Natural killer cell (primary cell): ENCODE results near the gene BNC1. TPM values are rescaled to one million over a fixed set of nuclear protein-coding genes. Genes with fewer than 3 reads are reported as not detected.

Experiments
- ATAC-seq, 3 donors: fragments of 150-1000 bp in 2 of 3; fragments of 200-7000 bp in 1 of 3; cut with Tn5 transposase; 1 replicate in 1 of 3; 2 replicates in 2 of 3; pipeline ENCODE4 v1.10.0; 2021; ENCODE audit warnings: mild to moderate bottlenecking in 2 of 3, moderate library complexity in 2 of 3
- DNase-seq, 2 donors: peaks; one replicate each; pipeline versions ENCODE4 v3.0.0 to v3.0.0-alpha.2; 2013 to 2021; ENCODE audit warnings: mixed read lengths in 1 of 2
- H3K27ac ChIP-seq: one replicate; pipeline ENCODE4 v1.5.1; 2013; ENCODE audit warnings: mild to moderate bottlenecking, low read length
- H3K27me3 ChIP-seq: one replicate; pipeline ENCODE4 v1.6.1; 2013; ENCODE audit warnings: low read length; ENCODE audit not compliant: control insufficient read depth, insufficient read depth
- H3K36me3 ChIP-seq: one replicate; pipeline ENCODE4 v1.6.1; 2013; ENCODE audit warnings: low read length; ENCODE audit not compliant: control insufficient read depth, insufficient read depth
- H3K4me1 ChIP-seq: one replicate; pipeline ENCODE4 v1.6.1; 2013; ENCODE audit warnings: low read length; ENCODE audit not compliant: control insufficient read depth, insufficient read depth
- H3K4me3 ChIP-seq: one replicate; pipeline ENCODE4 v1.5.1; 2013; ENCODE audit warnings: low read length
- H3K9me3 ChIP-seq: one replicate; pipeline ENCODE4 v1.6.1; 2013; ENCODE audit warnings: low read length; ENCODE audit not compliant: control insufficient read depth, insufficient read depth
- H3K27ac Mint-ChIP-seq, 2 donors: one replicate each; pipeline ENCODE4 v1.8.0; 2022; ENCODE audit warnings: mild to moderate bottlenecking in 2 of 2, mixed read lengths in 2 of 2, moderate library complexity in 1 of 2
- H3K27me3 Mint-ChIP-seq, 2 donors: one replicate each; pipeline ENCODE4 v1.8.0; 2022; ENCODE audit warnings: low read depth in 2 of 2, mixed read lengths in 2 of 2
- H3K36me3 Mint-ChIP-seq: one replicate; pipeline ENCODE4 v1.8.0; 2022; ENCODE audit warnings: mixed read lengths
- H3K4me1 Mint-ChIP-seq, 2 donors: one replicate each; pipeline ENCODE4 v1.8.0; 2022; ENCODE audit warnings: mixed read lengths in 2 of 2
- H3K4me3 Mint-ChIP-seq: one replicate; pipeline ENCODE4 v1.8.0; 2022; ENCODE audit warnings: mild to moderate bottlenecking, moderate library complexity, mixed read lengths
- H3K9me3 Mint-ChIP-seq, 2 donors: one replicate each; pipeline ENCODE4 v1.8.0; 2022; ENCODE audit warnings: mixed read lengths in 2 of 2
- WGBS: methylation state at CpG from one replicate; pipeline ENCODE4 v1.1.7; 2013; ENCODE audit warnings: missing lambda C conversion rate; ENCODE audit not compliant: insufficient coverage; 5-methylcytosine and 5-hydroxymethylcytosine counted together
- intact Hi-C: fragments of 100-400 bp; cut with micrococcal nuclease; formaldehyde crosslinking; loops from one replicate; pipeline ENCODE4 v1.14.2; 2022
- total RNA-seq, 4 donors: library from RNA; stranded (reverse); fragments of 120-200 nt in 1 of 4; gene quantifications; one replicate each; pipeline versions ENCODE4 v1.2.3 to v1.2.4, GENCODE V29; 2013 to 2022
- TF ChIP-seq, protein P1 (sequence below): fragments of 200-600 bp; IDR thresholded peaks from one replicate; pipeline ENCODE4 v1.8.0; 2022; ENCODE audit warnings: antibody characterized with exemption

Gene BNC1
- total RNA-seq, 3 donors from 2014 or later (not counting 1 experiment from before 2014, with no cell fraction given) = not detected

DNA sequence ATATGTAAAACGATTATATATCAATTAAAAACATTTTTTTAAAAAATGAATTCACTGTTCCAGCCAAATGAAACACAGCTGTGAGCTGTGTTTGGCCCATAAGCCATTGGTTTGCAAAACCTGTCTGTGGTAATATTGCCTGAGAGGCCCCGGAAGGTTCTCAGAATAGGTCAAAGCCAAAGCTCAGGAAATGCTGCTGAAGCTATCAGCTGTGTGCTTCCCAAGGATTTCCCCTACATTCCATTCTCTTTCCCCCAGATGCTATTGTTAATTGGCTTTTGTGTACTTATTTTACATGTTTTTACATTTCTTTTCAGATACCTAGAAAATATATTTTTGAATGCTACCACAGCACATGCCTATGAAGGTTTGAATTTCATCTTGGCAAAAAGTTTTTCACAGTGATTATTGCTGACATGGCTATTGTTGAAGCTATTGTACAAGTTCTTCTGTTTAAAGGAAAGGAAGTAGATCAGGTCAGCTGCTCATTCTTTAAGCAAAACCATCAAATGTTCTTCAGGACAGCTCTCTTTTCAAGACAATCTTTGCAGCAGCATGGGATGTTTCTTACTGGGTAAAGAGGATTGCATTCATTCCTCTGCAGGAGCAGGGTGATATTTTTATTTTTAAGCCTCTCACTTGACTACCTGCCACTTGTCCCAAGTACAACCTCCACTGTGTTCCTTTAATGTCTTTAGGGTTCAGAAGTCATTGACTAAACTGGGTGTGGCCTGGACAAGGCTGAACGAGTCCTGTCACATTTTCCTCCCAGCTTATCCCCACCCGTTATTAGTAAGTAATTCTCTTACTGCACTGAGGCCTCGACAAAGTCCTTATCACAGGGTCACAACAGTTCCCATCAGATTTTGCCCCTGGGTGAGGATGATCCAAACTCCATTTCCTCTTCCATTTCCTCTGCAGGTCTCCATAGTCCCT, 26.3 kb upstream of the BNC1 start:
- ATAC-seq (no peak), DNase-seq (no peak)
- H3K27me3 Mint-ChIP-seq = peaks cover 4 to 19% of the 10 kb centered on the region in 2 donors
- TF ChIP-seq, protein P1, sequence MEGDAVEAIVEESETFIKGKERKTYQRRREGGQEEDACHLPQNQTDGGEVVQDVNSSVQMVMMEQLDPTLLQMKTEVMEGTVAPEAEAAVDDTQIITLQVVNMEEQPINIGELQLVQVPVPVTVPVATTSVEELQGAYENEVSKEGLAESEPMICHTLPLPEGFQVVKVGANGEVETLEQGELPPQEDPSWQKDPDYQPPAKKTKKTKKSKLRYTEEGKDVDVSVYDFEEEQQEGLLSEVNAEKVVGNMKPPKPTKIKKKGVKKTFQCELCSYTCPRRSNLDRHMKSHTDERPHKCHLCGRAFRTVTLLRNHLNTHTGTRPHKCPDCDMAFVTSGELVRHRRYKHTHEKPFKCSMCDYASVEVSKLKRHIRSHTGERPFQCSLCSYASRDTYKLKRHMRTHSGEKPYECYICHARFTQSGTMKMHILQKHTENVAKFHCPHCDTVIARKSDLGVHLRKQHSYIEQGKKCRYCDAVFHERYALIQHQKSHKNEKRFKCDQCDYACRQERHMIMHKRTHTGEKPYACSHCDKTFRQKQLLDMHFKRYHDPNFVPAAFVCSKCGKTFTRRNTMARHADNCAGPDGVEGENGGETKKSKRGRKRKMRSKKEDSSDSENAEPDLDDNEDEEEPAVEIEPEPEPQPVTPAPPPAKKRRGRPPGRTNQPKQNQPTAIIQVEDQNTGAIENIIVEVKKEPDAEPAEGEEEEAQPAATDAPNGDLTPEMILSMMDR = no peak
- H3K27me3 ChIP-seq = no peaks in the 10 kb centered on the region
- H3K4me3 Mint-ChIP-seq = no peak overlapping the region
- no peaks in the 10 kb centered on the region for H3K36me3 Mint-ChIP-seq
- intact Hi-C loops = no loop called here
- H3K4me1 Mint-ChIP-seq = no peaks in the 10 kb centered on the region
- no peak overlapping the region for H3K4me3 ChIP-seq
- no peaks in the 10 kb centered on the region for H3K4me1 ChIP-seq
- H3K27ac ChIP-seq = no peak overlapping the region
- no peaks in the 10 kb centered on the region for H3K36me3 ChIP-seq
- WGBS = 74% methylated on average over 5 of the region's 5 CpGs
- no peaks in the 10 kb centered on the region for H3K9me3 Mint-ChIP-seq
- H3K27ac Mint-ChIP-seq = no peak overlapping the region
- H3K9me3 ChIP-seq = no peaks in the 10 kb centered on the region

DNA sequence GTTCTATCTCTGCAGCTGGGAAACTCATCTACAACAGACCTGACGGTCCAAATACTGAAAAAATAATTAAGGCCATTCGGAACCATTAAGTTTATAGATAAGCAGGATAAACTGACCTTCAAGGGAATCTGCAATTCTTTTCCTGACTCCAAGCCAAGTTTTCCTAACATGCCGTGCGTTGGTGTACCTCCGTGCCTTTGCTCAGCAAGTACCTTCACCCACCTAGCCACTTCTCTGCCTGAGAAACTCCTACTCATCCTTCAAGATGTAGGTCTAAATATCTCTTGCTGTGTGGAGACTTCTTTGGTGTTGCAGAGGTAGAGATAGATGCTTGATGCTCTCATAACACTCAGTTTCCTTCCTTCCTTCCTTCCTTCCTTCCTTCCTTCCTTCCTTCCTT, 24.2 kb upstream of the BNC1 start:
- WGBS = 88% methylated on average over 4 of the region's 5 CpGs
- Histone ChIP-seq H3K27me3 (peaks cover 5% of the 10 kb centered on the region), H3K4me1 (no peaks in the 10 kb centered on the region), H3K9me3 (no peaks in the 10 kb centered on the region), H3K27ac (no peak overlapping the region), H3K4me3 (no peak overlapping the region), H3K36me3 (no peaks in the 10 kb centered on the region)
- H3K27me3 Mint-ChIP-seq = peaks cover 13 to 37% of the 10 kb centered on the region in 2 donors
- ATAC-seq = no peak
- TF ChIP-seq, protein P1 = no peak
- H3K4me3 Mint-ChIP-seq = no peak overlapping the region
- no peak for DNase-seq
- H3K4me1 Mint-ChIP-seq = no peaks in the 10 kb centered on the region
- no peak overlapping the region for H3K27ac Mint-ChIP-seq
- no peaks in the 10 kb centered on the region for H3K36me3 Mint-ChIP-seq
- H3K9me3 Mint-ChIP-seq = no peaks in the 10 kb centered on the region
- intact Hi-C loops = no loop called here

DNA sequence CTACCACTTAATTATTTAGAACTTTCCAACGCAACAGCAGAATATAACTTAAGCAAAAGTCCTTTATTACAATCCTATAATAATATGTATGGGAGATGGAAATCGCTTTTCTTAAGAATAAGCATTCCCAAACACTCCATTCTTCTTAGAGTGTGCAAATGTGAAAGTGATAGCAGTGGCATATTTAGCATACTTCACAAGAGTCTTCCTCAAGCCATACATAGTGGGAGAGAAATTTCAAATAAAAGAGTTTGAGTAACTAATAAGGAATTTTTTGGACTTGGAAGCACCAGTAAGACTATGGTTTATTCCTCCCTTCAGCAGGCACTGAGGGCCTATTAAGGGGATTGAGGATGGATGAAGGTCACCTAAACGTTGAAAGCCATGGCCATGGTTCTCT, 22.1 kb upstream of the BNC1 start:
- H3K27ac ChIP-seq = no peak overlapping the region
- Mint-ChIP-seq H3K9me3 (no peaks in the 10 kb centered on the region), H3K4me3 (no peak overlapping the region), H3K27ac (no peak overlapping the region), H3K4me1 (no peaks in the 10 kb centered on the region), H3K27me3 (peaks cover 23 to 35% of the 10 kb centered on the region in 2 donors), H3K36me3 (no peaks in the 10 kb centered on the region)
- ATAC-seq (no peak), DNase-seq (no peak)
- peaks cover 5% of the 10 kb centered on the region for H3K27me3 ChIP-seq
- intact Hi-C loops = no loop called here
- H3K4me3 ChIP-seq = no peak overlapping the region
- no peaks in the 10 kb centered on the region for H3K36me3 ChIP-seq
- H3K9me3 ChIP-seq = no peaks in the 10 kb centered on the region
- TF ChIP-seq, protein P1 = no peak
- H3K4me1 ChIP-seq = no peaks in the 10 kb centered on the region
- WGBS = 81% methylated on average over 1 of the region's 3 CpGs
